ENCODE measurements around the gene SERPINB12.

Gene SERPINB12

GRCh38 chr18:63590966-63591695, 49.0 kb downstream of the SERPINB12 start:
- TF ChIP-seq TAF1 (IDR thresholded peaks at IDR 0.05; ENCODE audit: borderline replicate concordance, insufficient read depth, low read length) (no peak), SIN3A (IDR thresholded peaks at IDR 0.05; ENCODE audit: borderline replicate concordance, insufficient read depth, low read length) (no peak), REST (IDR thresholded peaks at IDR 0.05; ENCODE audit: insufficient read depth in 1 of 2, low read depth in 2 of 2, low read length in 2 of 2) (no peak), FOXP2 (optimal IDR thresholded peaks at IDR 0.05; ENCODE audit: borderline replicate concordance, extremely low read depth, extremely low read length, insufficient read depth) (no peak), POLR2AphosphoS5 (IDR thresholded peaks at IDR 0.05; ENCODE audit: low read depth, low read length) (no peak)

- TF ChIP-seq REST (IDR thresholded peaks at IDR 0.05; ENCODE audit: insufficient read depth in 1 of 2, low read depth in 2 of 2, low read length in 2 of 2) = no peak
- TF ChIP-seq POLR2AphosphoS5 (IDR thresholded peaks at IDR 0.05; ENCODE audit: low read depth, low read length) = no peak
- no peak for TF ChIP-seq FOXP2 (optimal IDR thresholded peaks at IDR 0.05; ENCODE audit: borderline replicate concordance, extremely low read depth, extremely low read length, insufficient read depth)
- no peak for TF ChIP-seq TAF1 (IDR thresholded peaks at IDR 0.05; ENCODE audit: borderline replicate concordance, insufficient read depth, low read length)
- no peak for TF ChIP-seq SIN3A (IDR thresholded peaks at IDR 0.05; ENCODE audit: borderline replicate concordance, insufficient read depth, low read length)
Observed at GRCh38 chr18:63591725-63592124, 49.6 kb downstream of the SERPINB12 start.

DNA sequence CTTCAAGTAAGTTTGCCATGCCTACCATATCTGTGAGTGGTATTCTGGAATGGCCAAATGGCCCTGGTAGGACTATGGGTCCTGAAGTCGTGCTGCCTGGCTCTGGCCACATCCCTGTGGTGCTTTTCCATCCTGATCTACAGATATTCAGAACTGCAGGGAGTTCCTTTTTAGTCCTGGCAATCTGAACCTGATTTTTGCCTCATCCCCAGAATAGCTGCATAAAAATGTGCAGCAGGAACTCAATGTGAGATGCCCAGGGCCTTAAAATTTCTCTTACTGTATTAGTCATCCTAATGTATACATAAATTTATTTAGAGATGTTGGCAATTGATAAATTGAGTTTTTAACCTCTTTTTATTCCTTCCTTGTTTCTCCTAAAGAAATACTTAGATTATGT, 50.3 kb downstream of the SERPINB12 start:
- TF ChIP-seq TAF1 (IDR thresholded peaks at IDR 0.05; ENCODE audit: borderline replicate concordance, insufficient read depth, low read length) = no peak
- no peak for TF ChIP-seq SIN3A (IDR thresholded peaks at IDR 0.05; ENCODE audit: borderline replicate concordance, insufficient read depth, low read length)
- no peak for TF ChIP-seq POLR2AphosphoS5 (IDR thresholded peaks at IDR 0.05; ENCODE audit: low read depth, low read length)
- TF ChIP-seq REST (IDR thresholded peaks at IDR 0.05; ENCODE audit: insufficient read depth in 1 of 2, low read depth in 2 of 2, low read length in 2 of 2) = no peak
- TF ChIP-seq FOXP2 (optimal IDR thresholded peaks at IDR 0.05; ENCODE audit: borderline replicate concordance, extremely low read depth, extremely low read length, insufficient read depth) = no peak

- TF ChIP-seq TAF1 (IDR thresholded peaks at IDR 0.05; ENCODE audit: borderline replicate concordance, insufficient read depth, low read length) (no peak), FOXP2 (optimal IDR thresholded peaks at IDR 0.05; ENCODE audit: borderline replicate concordance, extremely low read depth, extremely low read length, insufficient read depth) (no peak), REST (IDR thresholded peaks at IDR 0.05; ENCODE audit: insufficient read depth in 1 of 2, low read depth in 2 of 2, low read length in 2 of 2) (no peak), POLR2AphosphoS5 (IDR thresholded peaks at IDR 0.05; ENCODE audit: low read depth, low read length) (no peak), SIN3A (IDR thresholded peaks at IDR 0.05; ENCODE audit: borderline replicate concordance, insufficient read depth, low read length) (no peak)
Observed at GRCh38 chr18:63596964-63597363, 54.8 kb downstream of the SERPINB12 start.
